IMR-90 (cell line): ENCODE data around the gene TRPM1. TPM values are rescaled to one million over a fixed set of nuclear protein-coding genes. Genes with fewer than 3 reads are reported as not detected.

Source experiments
- ATAC-seq: fragments of 200-7000 bp; cut with Tn5 transposase; 2 replicates; pipeline ENCODE4 v1.9.1; 2020; ENCODE audit warnings: low read depth, mild to moderate bottlenecking, moderate library complexity
- BruUV-seq: library from RNA; stranded (reverse); fragments of 400-500 nt; replicated peaks from 2 replicates; lab custom pipeline; 2021; lab: Mats Ljungman, UMichigan
- CTCF ChIA-PET: fragments of 300-600 bp; formaldehyde crosslinking; extraction: SDS; loops from one replicate; lab custom pipeline; 2021; ENCODE audit warnings: antibody characterized with exemption; lab: Yijun Ruan, JAX
- POLR2A ChIA-PET: fragments of 300-600 bp; sonication (Branson Sonifier 250); formaldehyde crosslinking; loops from one replicate; lab custom pipeline; 2022; ENCODE audit warnings: antibody characterized with exemption; ENCODE audit not compliant: unreplicated experiment; lab: Charles Lee
- DNase-seq: peaks from one replicate; pipeline ENCODE4 v3.0.0; 2013
- H2AFZ ChIP-seq: replicated peaks from 2 replicates; pipeline ENCODE3; 2013; ENCODE audit warnings: low read length, mild to moderate bottlenecking; ENCODE audit not compliant: poor library complexity
- H2AK5ac ChIP-seq: 2 replicates; pipeline ENCODE4 v1.6.1; 2013; ENCODE audit warnings: low read depth, low read length, inconsistent platforms
- H2AK9ac ChIP-seq: replicated peaks from 2 replicates; pipeline ENCODE3; 2013; ENCODE audit warnings: mild to moderate bottlenecking, low read depth, low read length, moderate library complexity; ENCODE audit not compliant: poor library complexity
- H2BK120ac ChIP-seq: 2 replicates; pipeline ENCODE4 v1.6.1; 2013; ENCODE audit warnings: low read depth, low read length, inconsistent platforms
- H2BK15ac ChIP-seq: 3 replicates; pipeline ENCODE4 v1.6.1; 2013; ENCODE audit warnings: low read depth, low read length, inconsistent platforms
- H2BK20ac ChIP-seq: 2 replicates; pipeline ENCODE4 v1.6.1; 2013; ENCODE audit warnings: low read depth, mild to moderate bottlenecking, inconsistent platforms, low read length, moderate library complexity
- H2BK5ac ChIP-seq: 2 replicates; pipeline ENCODE4 v1.6.1; 2013; ENCODE audit warnings: mild to moderate bottlenecking, low read depth, low read length, inconsistent platforms; ENCODE audit not compliant: poor library complexity, severe bottlenecking
- H3K14ac ChIP-seq: replicated peaks from 2 replicates; pipeline ENCODE4 v1.6.1; 2013; ENCODE audit warnings: low read depth, low read length, inconsistent platforms
- H3K18ac ChIP-seq: 2 replicates; pipeline ENCODE4 v1.6.1; 2013; ENCODE audit warnings: low read depth, low read length, control low read depth
- H3K23ac ChIP-seq: 2 replicates; pipeline ENCODE4 v1.6.1; 2013; ENCODE audit warnings: low read depth, low read length, inconsistent platforms
- H3K27ac ChIP-seq: 2 replicates; pipeline ENCODE4 v1.5.1; 2013; ENCODE audit warnings: mild to moderate bottlenecking, control low read depth, low read length; ENCODE audit not compliant: insufficient read depth
- H3K27me3 ChIP-seq: 2 replicates; pipeline ENCODE4 v1.6.1; 2013; ENCODE audit warnings: low read length; ENCODE audit not compliant: control insufficient read depth, insufficient read depth
- H3K36me3 ChIP-seq: 2 replicates; pipeline ENCODE4 v1.6.1; 2013; ENCODE audit warnings: low read length, mixed read lengths; ENCODE audit not compliant: control insufficient read depth, insufficient read depth
- H3K4ac ChIP-seq: 2 replicates; pipeline ENCODE4 v1.6.1; 2013; ENCODE audit warnings: low read depth, low read length, inconsistent platforms
- H3K4me1 ChIP-seq: 2 replicates; pipeline ENCODE4 v1.6.1; 2013; ENCODE audit warnings: low read length, mixed read lengths; ENCODE audit not compliant: control insufficient read depth, insufficient read depth
- H3K4me2 ChIP-seq: 2 replicates; pipeline ENCODE4 v1.6.1; 2013; ENCODE audit warnings: low read depth, mild to moderate bottlenecking, control low read depth, low read length, moderate library complexity
- H3K4me3 ChIP-seq: 2 replicates; pipeline ENCODE4 v1.5.1; 2013; ENCODE audit warnings: low read depth, mild to moderate bottlenecking, control low read depth, low read length, moderate library complexity; ENCODE audit not compliant: insufficient read depth
- H3K56ac ChIP-seq: 2 replicates; pipeline ENCODE4 v1.6.1; 2013; ENCODE audit warnings: low read length, inconsistent platforms; ENCODE audit not compliant: insufficient read depth; ENCODE audit errors: extremely low read depth
- H3K79me1 ChIP-seq, 2 experiments: 2 replicates each; pipeline ENCODE4 v1.6.1; 2013; ENCODE audit warnings: low read length in 2 of 2, inconsistent platforms in 1 of 2, low read depth in 1 of 2
- H3K9ac ChIP-seq: 2 replicates; pipeline ENCODE4 v1.6.1; 2013; ENCODE audit warnings: low read depth, low read length, control low read depth
- H3K9me1 ChIP-seq: 2 replicates; pipeline ENCODE4 v1.6.1; 2013; ENCODE audit warnings: low read length, inconsistent platforms; ENCODE audit not compliant: insufficient read depth
- H3K9me3 ChIP-seq: 2 replicates; pipeline ENCODE4 v1.6.1; 2013; ENCODE audit warnings: low read length; ENCODE audit not compliant: control insufficient read depth, insufficient read depth
- H4K20me1 ChIP-seq: 2 replicates; pipeline ENCODE4 v1.6.1; 2013; ENCODE audit warnings: low read length, inconsistent platforms; ENCODE audit not compliant: insufficient read depth
- H4K5ac ChIP-seq: 2 replicates; pipeline ENCODE4 v1.6.1; 2013; ENCODE audit warnings: mild to moderate bottlenecking, low read depth, low read length, control low read depth
- H4K8ac ChIP-seq, 2 experiments: 2 replicates each; pipeline ENCODE4 v1.6.1; 2013; ENCODE audit warnings: low read depth in 2 of 2, low read length in 2 of 2, control low read depth in 1 of 2, inconsistent platforms in 1 of 2
- H4K91ac ChIP-seq: 2 replicates; pipeline ENCODE4 v1.6.1; 2013; ENCODE audit warnings: low read depth, low read length, inconsistent platforms; ENCODE audit not compliant: insufficient read depth
- ELK1 ChIP-seq: fragments of 150-350 bp; IDR thresholded peaks from 2 replicates; pipeline ENCODE4 v1.6.1; 2016; ENCODE audit warnings: low read depth, mild to moderate bottlenecking, low read length, moderate library complexity, borderline replicate concordance
- MAFK ChIP-seq: IDR thresholded peaks from 2 replicates; pipeline ENCODE4 v1.6.1; 2012; ENCODE audit warnings: low read depth, low read length, improper control_type of control experiment
- MAZ ChIP-seq: IDR thresholded peaks from 2 replicates; pipeline ENCODE4 v1.6.1; 2012; ENCODE audit warnings: low read depth, mild to moderate bottlenecking, low read length, improper control_type of control experiment, moderate library complexity, borderline replicate concordance
- MXI1 ChIP-seq: IDR thresholded peaks from 2 replicates; pipeline ENCODE4 v1.6.1; 2012; ENCODE audit warnings: low read depth, mild to moderate bottlenecking, low read length, moderate library complexity, borderline replicate concordance
- NFE2L2 ChIP-seq: fragments of 150-350 bp; IDR thresholded peaks from 2 replicates; pipeline ENCODE4 v1.6.1; 2016; ENCODE audit warnings: low read depth, mild to moderate bottlenecking, low read length
- WGBS, 2 experiments: methylation state at CpG; one replicate each; pipeline versions ENCODE4 v1.1.5 to v1.1.7; 2013; ENCODE audit warnings: missing lambda C conversion rate in 2 of 2; ENCODE audit not compliant: insufficient read length in 1 of 2; ENCODE audit errors: extremely low coverage in 2 of 2; 5-methylcytosine and 5-hydroxymethylcytosine counted together
- dilution Hi-C: fragments of 300-500 bp; cut with HindIII; formaldehyde crosslinking; loops from one replicate; pipeline ENCODE4 v1.14.3; 2018; ENCODE audit warnings: low sequenced_read_pairs; ENCODE audit not compliant: unreplicated experiment
- in situ Hi-C: fragments of 300-500 bp; cut with MboI; formaldehyde crosslinking; loops from 3 replicates; pipeline ENCODE4 v1.14.3; 2019; ENCODE audit warnings: low sequenced_read_pairs, inconsistent platforms, mixed read lengths
- intact Hi-C: fragments of 100-400 bp; cut with micrococcal nuclease; formaldehyde crosslinking; loops from 2 replicates; pipeline ENCODE4 v1.10.0; 2022
- polyA plus RNA-seq, 3 experiments: library from polyadenylated mRNA; depleted of rRNA; stranded (reverse); fragments of >200 nt; gene quantifications; 2 replicates each; pipeline ENCODE4 v1.2.3, GENCODE V29; 2012; ENCODE audit warnings: low replicate concordance in 1 of 3
- total RNA-seq: library from RNA; depleted of rRNA; stranded (reverse); fragments of >200 nt; gene quantifications from 2 replicates; pipeline ENCODE4 v1.2.3, GENCODE V29; 2012

TRPM1 gene
- total and polyA plus RNA-seq, 2 of the 4 experiments (the other 2 are of a cell fraction) = not detected

- Histone ChIP-seq H2BK15ac (no peak overlapping the region; the same call in 2 of the 3 replicates), H2AK5ac (peak overlapping the region; percentile 57; the same call in 1 of the 2 replicates), H3K4me2 (no peak overlapping the region), H3K9me1 (peaks cover 22% of the 10 kb centered on the region), H3K27me3 (no peaks in the 10 kb centered on the region), H4K5ac (no peak overlapping the region), H2AFZ (peak overlapping the region; percentile 60), H3K79me1 (peaks cover 0 to 8% of the 10 kb centered on the region in 2 experiments; a peak in 1 of 4 replicates), H3K56ac (no peak overlapping the region), H3K23ac (no peak overlapping the region), H3K14ac (no peak overlapping the region), H3K4me3 (no peak overlapping the region), H4K91ac (peak overlapping the region; percentile 64; the same call in 1 of the 2 replicates), H4K20me1 (no peaks in the 10 kb centered on the region), H3K4me1 (peaks cover 15% of the 10 kb centered on the region), H2BK20ac (peak overlapping the region; percentile 20), H3K18ac (no peak overlapping the region), H3K9me3 (no peaks in the 10 kb centered on the region), H2BK5ac (no peak overlapping the region), H3K9ac (no peak overlapping the region), H2BK120ac (peak overlapping the region; percentile 99), H3K36me3 (no peaks in the 10 kb centered on the region), H4K8ac (no peak overlapping the region), H2AK9ac (no peak overlapping the region), H3K27ac (no peak overlapping the region), H3K4ac (0 out of 2 replicates have a peak overlapping the region, but pooled peaks have one; percentile 25)
- no peak for TF ChIP-seq MAFK
- no peak for TF ChIP-seq MXI1
- no peak for TF ChIP-seq NFE2L2
- no peak for TF ChIP-seq ELK1
- no peak for TF ChIP-seq MAZ
- in situ Hi-C loops (no loop called here), dilution Hi-C loops (no loop called here), intact Hi-C loops (no loop called here)
- WGBS, 2 experiments = 99% methylated on average over 14 of the region's 25 CpGs; no CpG with 5 or more reads in 1 of the 2 experiments
- ATAC-seq (no peak), DNase-seq (no peak)
- BruUV-seq = no TSS peak
- ChIA-PET CTCF (interaction anchor here (0.6 kb wide), 1 partner anchor 43 kb away, joined by 3 read pairs; no protein-coding TSS in a partner anchor), POLR2A (no interaction called here)
Measured at GRCh38 chr15:31025996-31026395, 75.5 kb downstream of the TRPM1 start.
